DND-41 (cell line): ENCODE measurements around the gene KIF26A.

Experiments used
- CTCF ChIP-seq: IDR thresholded peaks from 2 replicates; pipeline ENCODE4 v1.5.1; 2012; ENCODE audit warnings: borderline replicate concordance, low read length, moderate library complexity, mild to moderate bottlenecking; ENCODE audit not compliant: poor library complexity, severe bottlenecking; ENCODE audit errors: extremely low read depth
- EZH2 ChIP-seq: IDR thresholded peaks from 3 replicates; pipeline ENCODE4 v1.6.1; 2012; ENCODE audit warnings: borderline replicate concordance, low read depth, mild to moderate bottlenecking, moderate library complexity, low read length, inconsistent platforms; ENCODE audit not compliant: severe bottlenecking

- no peak for TF ChIP-seq EZH2
- no peak for TF ChIP-seq CTCF
Observed at GRCh38 chr14:104174051-104174450, 35.7 kb downstream of the KIF26A start.
